OCI-LY7 (cell line): ENCODE data around the gene UNC45B. TPM values are rescaled to one million over a fixed set of nuclear protein-coding genes. Genes with fewer than 3 reads are reported as not detected.

ENCODE experiments used
- BruUV-seq: library from RNA; stranded (reverse); fragments of 400-500 nt; replicated peaks from 2 replicates; lab custom pipeline; 2021; lab: Mats Ljungman, UMichigan
- CTCF ChIA-PET: fragments of 300-600 bp; sonication (Branson Sonifier 250); formaldehyde crosslinking; loops from one replicate; lab custom pipeline; 2022; ENCODE audit warnings: antibody characterized with exemption; ENCODE audit not compliant: unreplicated experiment; lab: Charles Lee
- POLR2A ChIA-PET: fragments of 300-600 bp; sonication (Branson Sonifier 250); formaldehyde crosslinking; loops from one replicate; lab custom pipeline; 2022; ENCODE audit warnings: antibody characterized with exemption; lab: Charles Lee
- DNase-seq: peaks from one replicate; pipeline ENCODE4 v3.0.0-alpha.2; 2015; ENCODE audit warnings: low spot score
- H2AFZ ChIP-seq: fragments of 200-600 bp; sonication (generic), shearing (Covaris generic); 2 replicates; pipeline ENCODE4 v1.6.1; 2014; ENCODE audit warnings: mild to moderate bottlenecking, antibody characterized with exemption, low read length, moderate library complexity
- H3K27ac ChIP-seq: fragments of 200-600 bp; sonication (generic); 2 replicates; pipeline ENCODE4 v1.5.1; 2014; ENCODE audit warnings: mixed run types, low read depth, mild to moderate bottlenecking, moderate library complexity, low read length, inconsistent platforms; ENCODE audit not compliant: poor library complexity, severe bottlenecking
- H3K36me3 ChIP-seq: fragments of 200-600 bp; sonication (generic); 2 replicates; pipeline ENCODE4 v1.6.1; 2014; ENCODE audit warnings: mild to moderate bottlenecking, antibody characterized with exemption, low read length, moderate library complexity, mixed read lengths; ENCODE audit not compliant: insufficient read depth
- H3K4me1 ChIP-seq: fragments of 200-600 bp; sonication (generic); 2 replicates; pipeline ENCODE4 v1.5.1; 2014; ENCODE audit warnings: mild to moderate bottlenecking, low read length; ENCODE audit not compliant: insufficient read depth, poor library complexity, severe bottlenecking
- H3K4me2 ChIP-seq: fragments of 200-600 bp; sonication (generic); 2 replicates; pipeline ENCODE4 v1.6.1; 2014; ENCODE audit warnings: mild to moderate bottlenecking, low read length
- H3K4me3 ChIP-seq: fragments of 200-600 bp; sonication (generic); 2 replicates; pipeline ENCODE4 v1.5.1; 2014; ENCODE audit warnings: mild to moderate bottlenecking, low read depth, low read length; ENCODE audit not compliant: poor library complexity, severe bottlenecking
- H3K79me2 ChIP-seq: fragments of 200-600 bp; sonication (generic); 2 replicates; pipeline ENCODE4 v1.6.1; 2016; ENCODE audit warnings: low read depth, mild to moderate bottlenecking, low read length, moderate library complexity, mixed read lengths; ENCODE audit not compliant: insufficient read depth
- H3K9me2 ChIP-seq: fragments of 200-600 bp; sonication (generic); 2 replicates; pipeline ENCODE4 v1.6.1; 2016; ENCODE audit warnings: mild to moderate bottlenecking, low read length, mixed read lengths; ENCODE audit not compliant: insufficient read depth
- H3K9me3 ChIP-seq: fragments of 200-600 bp; sonication (generic); 2 replicates; pipeline ENCODE4 v1.6.1; 2014; ENCODE audit warnings: mild to moderate bottlenecking, mixed run types, low read length, mixed read lengths
- H4K20me1 ChIP-seq: fragments of 200-600 bp; sonication (generic); 2 replicates; pipeline ENCODE4 v1.6.1; 2014; ENCODE audit warnings: mild to moderate bottlenecking, antibody characterized with exemption, low read length, moderate library complexity, mixed read lengths; ENCODE audit not compliant: insufficient read depth
- EZH2phosphoT487 ChIP-seq: fragments of 200-600 bp; sonication (generic); IDR thresholded peaks from 2 replicates; pipeline ENCODE4 v1.6.1; 2018; ENCODE audit warnings: low read depth, borderline replicate concordance, mild to moderate bottlenecking, mixed run types, antibody characterized with exemption, low read length, moderate library complexity, mixed read lengths
- intact Hi-C: fragments of 100-400 bp; cut with micrococcal nuclease; formaldehyde crosslinking; loops from one replicate; pipeline ENCODE4 v1.10.0; 2022; ENCODE audit not compliant: unreplicated experiment
- total RNA-seq, 2 experiments: library from RNA; depleted of rRNA in 1 of 2; stranded (reverse); fragments of >200 nt in 1 of 2; shearing (Covaris generic) in 1 of 2; gene quantifications; 2 replicates each; pipeline ENCODE4 v1.2.3, GENCODE V29; 2014 to 2022
- TF ChIP-seq, protein P1 (sequence below): fragments of 200-600 bp; sonication (generic); conservative IDR thresholded peaks from 2 replicates; pipeline ENCODE4 v1.5.1; 2014; ENCODE audit warnings: mild to moderate bottlenecking, antibody characterized with exemption, low read length, moderate library complexity, mixed read lengths

Gene UNC45B
- total RNA-seq, 2 experiments from 2014 or later: not detected

DNA sequence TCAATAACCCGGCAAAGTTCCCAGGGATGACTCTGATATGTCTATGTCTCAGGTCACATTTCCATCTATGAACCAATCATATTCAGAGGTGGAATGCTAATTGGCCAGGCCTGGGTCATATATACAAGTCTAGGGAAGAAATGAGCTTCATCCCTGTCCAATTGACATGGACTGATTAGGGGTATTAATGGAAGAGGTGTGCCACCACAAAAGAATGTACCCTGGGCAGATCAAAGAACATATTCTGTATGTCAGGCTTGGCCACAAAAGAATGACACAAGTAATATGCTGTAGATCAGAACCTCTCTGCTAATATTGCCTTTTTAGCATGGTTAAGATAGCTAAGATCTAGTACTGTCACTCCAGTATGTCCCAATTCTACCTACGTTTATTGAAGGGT, 39.9 kb downstream of the UNC45B start:
- BruUV-seq: no TSS peak
- H3K4me3 ChIP-seq: no peak overlapping the region
- intact Hi-C loops: no loop called here
- H3K4me1 ChIP-seq: no peaks in the 10 kb centered on the region
- H3K79me2 ChIP-seq: no peaks in the 10 kb centered on the region
- H3K4me2 ChIP-seq: no peak overlapping the region
- POLR2A ChIA-PET: no interaction called here
- DNase-seq: no peak
- no peaks in the 10 kb centered on the region for H3K36me3 ChIP-seq
- no peaks in the 10 kb centered on the region for H4K20me1 ChIP-seq
- TF ChIP-seq, protein P1, sequence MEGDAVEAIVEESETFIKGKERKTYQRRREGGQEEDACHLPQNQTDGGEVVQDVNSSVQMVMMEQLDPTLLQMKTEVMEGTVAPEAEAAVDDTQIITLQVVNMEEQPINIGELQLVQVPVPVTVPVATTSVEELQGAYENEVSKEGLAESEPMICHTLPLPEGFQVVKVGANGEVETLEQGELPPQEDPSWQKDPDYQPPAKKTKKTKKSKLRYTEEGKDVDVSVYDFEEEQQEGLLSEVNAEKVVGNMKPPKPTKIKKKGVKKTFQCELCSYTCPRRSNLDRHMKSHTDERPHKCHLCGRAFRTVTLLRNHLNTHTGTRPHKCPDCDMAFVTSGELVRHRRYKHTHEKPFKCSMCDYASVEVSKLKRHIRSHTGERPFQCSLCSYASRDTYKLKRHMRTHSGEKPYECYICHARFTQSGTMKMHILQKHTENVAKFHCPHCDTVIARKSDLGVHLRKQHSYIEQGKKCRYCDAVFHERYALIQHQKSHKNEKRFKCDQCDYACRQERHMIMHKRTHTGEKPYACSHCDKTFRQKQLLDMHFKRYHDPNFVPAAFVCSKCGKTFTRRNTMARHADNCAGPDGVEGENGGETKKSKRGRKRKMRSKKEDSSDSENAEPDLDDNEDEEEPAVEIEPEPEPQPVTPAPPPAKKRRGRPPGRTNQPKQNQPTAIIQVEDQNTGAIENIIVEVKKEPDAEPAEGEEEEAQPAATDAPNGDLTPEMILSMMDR: no peak
- TF ChIP-seq EZH2phosphoT487: no peak
- no peaks in the 10 kb centered on the region for H3K9me2 ChIP-seq
- no peaks in the 10 kb centered on the region for H3K9me3 ChIP-seq
- no peak overlapping the region for H2AFZ ChIP-seq
- CTCF ChIA-PET: no interaction called here
- H3K27ac ChIP-seq: no peak overlapping the region

- H3K9me3 ChIP-seq: no peaks in the 10 kb centered on the region
- no peak overlapping the region for H3K27ac ChIP-seq
- ChIA-PET POLR2A (no interaction called here), CTCF (no interaction called here)
- H3K4me2 ChIP-seq: no peak overlapping the region
- H3K36me3 ChIP-seq: no peaks in the 10 kb centered on the region
- H2AFZ ChIP-seq: no peak overlapping the region
- H3K79me2 ChIP-seq: no peaks in the 10 kb centered on the region
- TF ChIP-seq EZH2phosphoT487: no peak
- TF ChIP-seq, protein P1: no peak
- BruUV-seq: no TSS peak
- no peaks in the 10 kb centered on the region for H3K9me2 ChIP-seq
- intact Hi-C loops: no loop called here
- no peaks in the 10 kb centered on the region for H3K4me1 ChIP-seq
- DNase-seq: no peak
- no peaks in the 10 kb centered on the region for H4K20me1 ChIP-seq
- no peak overlapping the region for H3K4me3 ChIP-seq
Observed at GRCh38 chr17:35188111-35188510, 40.5 kb downstream of the UNC45B start.

DNA sequence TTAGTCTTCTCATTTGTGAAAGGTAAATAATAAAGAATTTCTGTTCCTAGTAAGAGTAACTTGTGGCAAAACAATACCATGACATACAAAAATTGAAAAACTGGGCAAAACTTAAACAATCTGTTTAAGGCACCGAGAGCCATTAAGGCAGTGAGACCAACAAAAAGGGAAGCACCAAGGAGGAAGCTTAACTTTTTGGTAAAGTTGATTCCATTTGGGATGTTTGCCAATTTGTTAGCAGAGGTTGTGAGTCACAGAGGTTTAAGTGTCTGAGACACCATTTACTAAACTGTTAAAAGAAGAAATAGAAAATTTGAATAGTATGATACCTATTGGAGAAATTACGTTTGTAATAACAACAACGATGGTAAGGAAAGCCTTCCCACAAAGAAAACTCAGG, 41.7 kb downstream of the UNC45B start:
- no peaks in the 10 kb centered on the region for H4K20me1 ChIP-seq
- H3K4me2 ChIP-seq: no peak overlapping the region
- no peaks in the 10 kb centered on the region for H3K9me2 ChIP-seq
- H3K9me3 ChIP-seq: no peaks in the 10 kb centered on the region
- ChIA-PET POLR2A (no interaction called here), CTCF (no interaction called here)
- no peak overlapping the region for H3K4me3 ChIP-seq
- no peaks in the 10 kb centered on the region for H3K36me3 ChIP-seq
- no peak overlapping the region for H3K27ac ChIP-seq
- no peaks in the 10 kb centered on the region for H3K4me1 ChIP-seq
- no peaks in the 10 kb centered on the region for H3K79me2 ChIP-seq
- TF ChIP-seq EZH2phosphoT487: no peak
- TF ChIP-seq, protein P1: no peak
- H2AFZ ChIP-seq: no peak overlapping the region
- no peak for DNase-seq
- intact Hi-C loops: no loop called here
- no TSS peak for BruUV-seq
